Adrenal gland (tissue), 5 donors: ENCODE results near the gene CMTM4.

Source experiments
- POLR2A ChIP-seq, 2 donors: fragments of 450-650 bp; IDR thresholded peaks; one replicate each; pipeline ENCODE4 v1.6.1; 2017; ENCODE audit warnings: antibody characterized with exemption in 2 of 2, mild to moderate bottlenecking in 2 of 2, moderate library complexity in 1 of 2
- TF ChIP-seq, protein P1 (sequence below), 6 experiments: fragments of 450-650 bp in 4 of 6; fragments of 200-600 bp in 2 of 6; sonication (generic) in 1 of 6; IDR thresholded peaks; 1 replicate in 5 of 6; 2 replicates in 1 of 6; pipeline versions ENCODE4 v1.5.1 to v1.8.0; 2016 to 2021; ENCODE audit warnings: antibody characterized with exemption in 6 of 6, mild to moderate bottlenecking in 2 of 6, moderate library complexity in 1 of 6
- donor health status: DM: no; HTN: no; CAD: no.

DNA sequence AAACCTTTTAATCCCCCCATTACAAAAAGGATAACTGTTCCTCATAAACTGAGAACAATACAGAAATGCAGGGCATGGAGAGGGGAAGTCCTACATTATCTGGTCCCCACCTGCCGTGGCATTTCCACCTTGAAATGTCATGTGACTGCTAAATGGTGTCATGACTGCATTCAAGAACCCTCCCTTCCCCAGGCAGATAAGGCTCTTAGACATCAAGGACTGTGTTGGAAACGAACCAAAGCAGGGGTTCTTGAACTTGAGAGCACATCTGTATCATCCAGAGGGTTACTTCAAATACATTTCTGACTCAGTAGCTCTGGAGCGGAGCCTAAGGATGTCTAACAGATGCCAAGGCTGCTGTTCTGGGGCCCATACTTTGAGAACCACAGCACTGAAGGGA is 73.7 kb downstream of the CMTM4 start:
- TF ChIP-seq POLR2A (IDR thresholded peaks at IDR 0.05) = no peak
- TF ChIP-seq, protein P1, sequence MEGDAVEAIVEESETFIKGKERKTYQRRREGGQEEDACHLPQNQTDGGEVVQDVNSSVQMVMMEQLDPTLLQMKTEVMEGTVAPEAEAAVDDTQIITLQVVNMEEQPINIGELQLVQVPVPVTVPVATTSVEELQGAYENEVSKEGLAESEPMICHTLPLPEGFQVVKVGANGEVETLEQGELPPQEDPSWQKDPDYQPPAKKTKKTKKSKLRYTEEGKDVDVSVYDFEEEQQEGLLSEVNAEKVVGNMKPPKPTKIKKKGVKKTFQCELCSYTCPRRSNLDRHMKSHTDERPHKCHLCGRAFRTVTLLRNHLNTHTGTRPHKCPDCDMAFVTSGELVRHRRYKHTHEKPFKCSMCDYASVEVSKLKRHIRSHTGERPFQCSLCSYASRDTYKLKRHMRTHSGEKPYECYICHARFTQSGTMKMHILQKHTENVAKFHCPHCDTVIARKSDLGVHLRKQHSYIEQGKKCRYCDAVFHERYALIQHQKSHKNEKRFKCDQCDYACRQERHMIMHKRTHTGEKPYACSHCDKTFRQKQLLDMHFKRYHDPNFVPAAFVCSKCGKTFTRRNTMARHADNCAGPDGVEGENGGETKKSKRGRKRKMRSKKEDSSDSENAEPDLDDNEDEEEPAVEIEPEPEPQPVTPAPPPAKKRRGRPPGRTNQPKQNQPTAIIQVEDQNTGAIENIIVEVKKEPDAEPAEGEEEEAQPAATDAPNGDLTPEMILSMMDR (IDR thresholded peaks at IDR 0.05) = no peak
